ENCODE data around the gene PAPPA2.

GRCh38 chr1:176566004-176566975, 103.3 kb downstream of the PAPPA2 start:
- TF ChIP-seq RAD21 (IDR thresholded peaks at IDR 0.05; ENCODE audit: low read depth) (no peak), TEAD4 (IDR thresholded peaks at IDR 0.05) (no peak), FOXM1 (IDR thresholded peaks at IDR 0.05; ENCODE audit: borderline replicate concordance, low read depth) (no peak), TAF1 (IDR thresholded peaks at IDR 0.05; ENCODE audit: low read depth) (no peak), EGR1 (IDR thresholded peaks at IDR 0.05) (no peak), CEBPB (IDR thresholded peaks at IDR 0.05) (no peak), CREB1 (IDR thresholded peaks at IDR 0.05; ENCODE audit: low read depth) (no peak), YY1 (IDR thresholded peaks at IDR 0.05; ENCODE audit: low read depth) (no peak), NFIC (IDR thresholded peaks at IDR 0.05) (no peak)
- TF ChIP-seq, protein P1, sequence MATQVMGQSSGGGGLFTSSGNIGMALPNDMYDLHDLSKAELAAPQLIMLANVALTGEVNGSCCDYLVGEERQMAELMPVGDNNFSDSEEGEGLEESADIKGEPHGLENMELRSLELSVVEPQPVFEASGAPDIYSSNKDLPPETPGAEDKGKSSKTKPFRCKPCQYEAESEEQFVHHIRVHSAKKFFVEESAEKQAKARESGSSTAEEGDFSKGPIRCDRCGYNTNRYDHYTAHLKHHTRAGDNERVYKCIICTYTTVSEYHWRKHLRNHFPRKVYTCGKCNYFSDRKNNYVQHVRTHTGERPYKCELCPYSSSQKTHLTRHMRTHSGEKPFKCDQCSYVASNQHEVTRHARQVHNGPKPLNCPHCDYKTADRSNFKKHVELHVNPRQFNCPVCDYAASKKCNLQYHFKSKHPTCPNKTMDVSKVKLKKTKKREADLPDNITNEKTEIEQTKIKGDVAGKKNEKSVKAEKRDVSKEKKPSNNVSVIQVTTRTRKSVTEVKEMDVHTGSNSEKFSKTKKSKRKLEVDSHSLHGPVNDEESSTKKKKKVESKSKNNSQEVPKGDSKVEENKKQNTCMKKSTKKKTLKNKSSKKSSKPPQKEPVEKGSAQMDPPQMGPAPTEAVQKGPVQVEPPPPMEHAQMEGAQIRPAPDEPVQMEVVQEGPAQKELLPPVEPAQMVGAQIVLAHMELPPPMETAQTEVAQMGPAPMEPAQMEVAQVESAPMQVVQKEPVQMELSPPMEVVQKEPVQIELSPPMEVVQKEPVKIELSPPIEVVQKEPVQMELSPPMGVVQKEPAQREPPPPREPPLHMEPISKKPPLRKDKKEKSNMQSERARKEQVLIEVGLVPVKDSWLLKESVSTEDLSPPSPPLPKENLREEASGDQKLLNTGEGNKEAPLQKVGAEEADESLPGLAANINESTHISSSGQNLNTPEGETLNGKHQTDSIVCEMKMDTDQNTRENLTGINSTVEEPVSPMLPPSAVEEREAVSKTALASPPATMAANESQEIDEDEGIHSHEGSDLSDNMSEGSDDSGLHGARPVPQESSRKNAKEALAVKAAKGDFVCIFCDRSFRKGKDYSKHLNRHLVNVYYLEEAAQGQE (IDR thresholded peaks at IDR 0.05; ENCODE audit: low read depth): no peak
- TF ChIP-seq, protein P2, sequence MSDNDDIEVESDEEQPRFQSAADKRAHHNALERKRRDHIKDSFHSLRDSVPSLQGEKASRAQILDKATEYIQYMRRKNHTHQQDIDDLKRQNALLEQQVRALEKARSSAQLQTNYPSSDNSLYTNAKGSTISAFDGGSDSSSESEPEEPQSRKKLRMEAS (IDR thresholded peaks at IDR 0.05): no peak

Measured in Ishikawa (cell line).